ENCODE results near the gene KAT2B.

- no peak for TF ChIP-seq ZNF274 (IDR thresholded peaks at IDR 0.05; ENCODE audit: low read depth, low read length)
- no peak for TF ChIP-seq SUZ12 (IDR thresholded peaks at IDR 0.05; ENCODE audit: extremely low read depth, insufficient read depth, insufficient read length)
- TF ChIP-seq YY1 (IDR thresholded peaks at IDR 0.05; ENCODE audit: insufficient read depth, insufficient read length), result no peak
Observed at GRCh38 chr3:20057612-20058180, 17.4 kb downstream of the KAT2B start.

Data from NT2/D1 (cell line).